HEK293T (cell line): ENCODE results near the gene CLEC4G.

Experiments
- CTCF ChIA-PET: fragments of 350-600 bp; formaldehyde crosslinking; extraction: SDS; loops from one replicate; lab custom pipeline; 2021; ENCODE audit warnings: antibody characterized with exemption, inconsistent platforms; lab: Yijun Ruan, JAX
- POLR2A ChIA-PET: fragments of 350-600 bp; formaldehyde crosslinking; extraction: SDS; loops from one replicate; lab custom pipeline; 2020; ENCODE audit warnings: antibody characterized with exemption, inconsistent platforms; lab: Yijun Ruan, JAX
- DNase-seq: peaks from one replicate; pipeline ENCODE4 v3.0.0; 2012; ENCODE audit warnings: mixed read lengths; ENCODE audit errors: extremely low spot score
- ARNT ChIP-seq: fragments of 450-650 bp; IDR thresholded peaks from 2 replicates; pipeline ENCODE4 v1.6.1; 2017; ENCODE audit warnings: mild to moderate bottlenecking
- BHLHE40 ChIP-seq: fragments of 450-650 bp; IDR thresholded peaks from 2 replicates; pipeline ENCODE4 v1.6.1; 2016; ENCODE audit warnings: mild to moderate bottlenecking, moderate library complexity, borderline replicate concordance
- CTBP1 ChIP-seq: fragments of 450-650 bp; IDR thresholded peaks from 2 replicates; pipeline ENCODE4 v1.6.1; 2016; ENCODE audit warnings: borderline replicate concordance
- ELF4 ChIP-seq: fragments of 450-650 bp; IDR thresholded peaks from 2 replicates; pipeline ENCODE4 v1.6.1; 2017; ENCODE audit warnings: antibody characterized with exemption
- FOXA1 ChIP-seq: fragments of 450-650 bp; IDR thresholded peaks from 2 replicates; pipeline ENCODE4 v1.6.1; 2016; ENCODE audit warnings: mild to moderate bottlenecking
- FOXK2 ChIP-seq: fragments of 450-650 bp; IDR thresholded peaks from 2 replicates; pipeline ENCODE4 v1.6.1; 2016; ENCODE audit warnings: mild to moderate bottlenecking
- FOXM1 ChIP-seq: fragments of 450-650 bp; IDR thresholded peaks from 2 replicates; pipeline ENCODE4 v1.6.1; 2017; ENCODE audit warnings: mild to moderate bottlenecking, borderline replicate concordance
- HDGF ChIP-seq: fragments of 450-650 bp; IDR thresholded peaks from 2 replicates; pipeline ENCODE4 v1.6.1; 2017; ENCODE audit warnings: antibody characterized with exemption, borderline replicate concordance
- L3MBTL2 ChIP-seq: fragments of 450-650 bp; conservative IDR thresholded peaks from 2 replicates; pipeline ENCODE4 v1.6.1; 2016; ENCODE audit warnings: mild to moderate bottlenecking
- LEF1 ChIP-seq: fragments of 450-650 bp; IDR thresholded peaks from 2 replicates; pipeline ENCODE4 v1.6.1; 2017; ENCODE audit warnings: mild to moderate bottlenecking, borderline replicate concordance
- NFRKB ChIP-seq: fragments of 450-650 bp; IDR thresholded peaks from 2 replicates; pipeline ENCODE4 v1.6.1; 2016; ENCODE audit warnings: mild to moderate bottlenecking, moderate library complexity
- PKNOX1 ChIP-seq: fragments of 450-650 bp; IDR thresholded peaks from 2 replicates; pipeline ENCODE4 v1.6.1; 2016
- SP1 ChIP-seq: fragments of 450-650 bp; IDR thresholded peaks from 2 replicates; pipeline ENCODE4 v1.6.1; 2017
- SUZ12 ChIP-seq: fragments of 450-650 bp; IDR thresholded peaks from 2 replicates; pipeline ENCODE4 v1.6.1; 2016; ENCODE audit warnings: mild to moderate bottlenecking
- TARDBP ChIP-seq: fragments of 450-650 bp; IDR thresholded peaks from 2 replicates; pipeline ENCODE4 v1.6.1; 2016
- ZNF384 ChIP-seq: fragments of 450-650 bp; IDR thresholded peaks from 2 replicates; pipeline ENCODE4 v1.6.1; 2016

The CLEC4G gene

GRCh38 chr19:7699003-7699402 lies 32.9 kb downstream of the CLEC4G start:
- ChIA-PET CTCF (interaction anchor here (0.7 kb wide), 1 partner anchor 18 kb away, joined by 3 read pairs; the partner anchor contains the start of gene TRAPPC5), POLR2A (interaction anchor here (1.7 kb wide), 1 partner anchor 18 kb away, joined by 10 read pairs; the partner anchor contains the start of gene TRAPPC5)
- TF ChIP-seq PKNOX1 (no peak), L3MBTL2 (no peak), SP1 (no peak), FOXM1 (no peak), BHLHE40 (no peak), NFRKB (no peak), LEF1 (no peak), FOXK2 (no peak), TARDBP (no peak), FOXA1 (no peak), HDGF (no peak), CTBP1 (no peak), ZNF384 (no peak), SUZ12 (no peak), ELF4 (no peak), ARNT (no peak)
- DNase-seq: no peak

- POLR2A ChIA-PET: interaction anchor here (1.4 to 1.7 kb wide), 2 partner anchors 9 to 18 kb away, joined by 3 to 10 read pairs; partner anchors contain the start of gene TRAPPC5
- TF ChIP-seq SP1 (no peak), HDGF (no peak), FOXA1 (no peak), ARNT (no peak), NFRKB (no peak), TARDBP (no peak)
- CTCF ChIA-PET: interaction anchor here (0.7 to 1.5 kb wide), 2 partner anchors 18 kb away, joined by 3 to 4 read pairs; partner anchors contain the start of gene TRAPPC5
- no peak for DNase-seq
These were observed 33.3 kb downstream of the CLEC4G start for GRCh38 chr19:7698583-7698982.

GRCh38 chr19:7697721-7698287 lies 34.1 kb downstream of the CLEC4G start:
- CTCF ChIA-PET: interaction anchor here (1.5 kb wide), 1 partner anchor 17 kb away, joined by 4 read pairs; the partner anchor contains the start of gene TRAPPC5
- POLR2A ChIA-PET: interaction anchor here (1.0 to 1.7 kb wide), 3 partner anchors 8 to 17 kb away, joined by 3 to 10 read pairs (median 3); partner anchors contain the start of gene TRAPPC5
- TF ChIP-seq BHLHE40 (no peak), NFRKB (no peak), PKNOX1 (no peak), ARNT (no peak), FOXA1 (no peak), TARDBP (no peak), LEF1 (no peak), L3MBTL2 (no peak), CTBP1 (no peak)
- no peak for DNase-seq

GRCh38 chr19:7694499-7694898 lies 37.4 kb downstream of the CLEC4G start:
- DNase-seq: no peak
- POLR2A ChIA-PET: no interaction called here
- CTCF ChIA-PET: no interaction called here
- TF ChIP-seq FOXK2 (no peak), HDGF (no peak), FOXM1 (no peak), SP1 (no peak), SUZ12 (no peak)

- TF ChIP-seq BHLHE40 (no peak), HDGF (no peak), ZNF384 (no peak), NFRKB (no peak), L3MBTL2 (no peak), TARDBP (no peak), ELF4 (no peak), FOXA1 (no peak), SP1 (no peak), FOXK2 (no peak), CTBP1 (no peak)
- CTCF ChIA-PET: no interaction called here
- POLR2A ChIA-PET: no interaction called here
- DNase-seq: no peak
These were observed 39.4 kb downstream of the CLEC4G start for GRCh38 chr19:7692417-7693088.

GRCh38 chr19:7691497-7691896 lies 40.4 kb downstream of the CLEC4G start:
- DNase-seq: no peak
- CTCF ChIA-PET: no interaction called here
- TF ChIP-seq NFRKB (no peak), BHLHE40 (no peak), ELF4 (no peak), L3MBTL2 (no peak), FOXM1 (no peak), FOXK2 (no peak), ARNT (no peak), SUZ12 (no peak)
- POLR2A ChIA-PET: interaction anchor here (0.6 to 0.9 kb wide), 2 partner anchors 11 to 103 kb away, joined by 3 to 4 read pairs; partner anchors contain the start of gene TRAPPC5
